ENCODE data around the gene EIF5.

The EIF5 gene

DNA sequence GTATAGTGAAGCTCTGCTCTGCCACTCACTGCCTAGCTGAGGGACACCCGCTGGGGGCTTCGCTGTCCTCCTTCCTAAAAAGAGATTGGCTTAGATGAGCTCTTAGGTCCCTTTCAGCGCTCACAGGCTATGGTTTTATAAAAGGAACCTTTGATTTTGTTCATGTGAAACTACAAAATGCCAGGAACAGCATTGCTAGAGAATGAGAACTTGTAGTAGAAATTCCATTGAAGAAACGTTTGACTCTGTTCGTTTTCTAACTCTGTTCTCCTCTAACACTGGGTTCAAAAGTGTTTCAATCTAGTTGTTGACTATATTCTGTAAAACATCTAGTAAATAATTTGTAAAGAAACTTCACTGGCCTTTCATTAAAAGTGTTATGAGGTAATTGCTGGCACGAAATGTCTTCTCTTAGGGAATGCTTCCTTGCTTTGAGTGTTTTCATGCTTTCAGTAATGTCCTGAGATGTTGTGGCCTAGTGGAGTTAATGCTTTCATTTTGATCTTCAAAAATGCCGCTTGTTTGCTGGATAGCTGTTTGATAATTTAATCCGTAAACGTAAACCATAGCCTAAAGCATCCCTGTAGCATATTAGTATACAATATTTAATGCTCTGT is 52.8 kb downstream of the EIF5 start:
- Histone ChIP-seq H3F3A (ENCODE audit: low read depth) (peaks cover 8% of the 10 kb centered on the region; the same call in 1 of the 2 replicates), H2AFZ (ENCODE audit: low read length) (no peak overlapping the region), H3K36me3 (ENCODE audit: insufficient read depth, low read length) (no peaks in the 10 kb centered on the region), H3K4me3 (ENCODE audit: low read length, poor library complexity, severe bottlenecking) (peak overlapping the region; percentile 95), H3K4me2 (ENCODE audit: low read depth, low read length, poor library complexity, severe bottlenecking) (peak overlapping the region; percentile 96), H3K9me2 (replicated peaks; ENCODE audit: low read depth, low read length) (no peaks in the 10 kb centered on the region), H3K9me3 (ENCODE audit: insufficient read depth, low read depth, low read length) (no peaks in the 10 kb centered on the region), H3K79me2 (ENCODE audit: insufficient read depth, low read length) (peaks cover 62% of the 10 kb centered on the region), H3K27me3 (ENCODE audit: insufficient read depth, low read length, poor library complexity, severe bottlenecking) (no peaks in the 10 kb centered on the region), H3K9ac (ENCODE audit: low read depth, low read length, poor library complexity, severe bottlenecking) (peak overlapping the region; percentile 86), H4K20me1 (ENCODE audit: insufficient read depth, low read length, poor library complexity, severe bottlenecking) (peaks cover 40% of the 10 kb centered on the region), H3K4me1 (ENCODE audit: insufficient read depth, low read length, poor library complexity, severe bottlenecking) (peaks cover 31% of the 10 kb centered on the region)
- TF ChIP-seq CTCF (conservative IDR thresholded peaks at IDR 0.05; ENCODE audit: low read length) = no peak
- no peak for TF ChIP-seq EZH2phosphoT487 (IDR thresholded peaks at IDR 0.05; ENCODE audit: borderline replicate concordance)

DNA sequence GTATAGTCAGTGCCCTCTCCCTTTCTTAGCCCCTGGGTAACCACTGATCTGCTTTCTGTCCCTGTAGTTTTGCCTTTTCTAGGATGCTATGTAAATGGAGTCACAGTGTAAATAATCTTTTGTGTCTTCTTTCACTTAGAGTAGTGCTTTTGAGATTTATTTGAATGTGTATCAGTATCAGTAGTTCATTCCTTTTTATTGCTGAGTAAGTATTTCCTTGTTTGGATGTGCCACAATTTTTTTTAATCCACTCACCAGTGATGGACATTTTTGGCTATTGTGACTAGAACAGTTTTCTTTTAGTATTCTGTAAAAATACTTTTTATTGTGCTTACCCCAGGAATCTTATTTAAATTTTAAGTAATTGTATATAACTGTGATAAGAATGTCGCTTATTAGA is 54.6 kb downstream of the EIF5 start:
- Histone ChIP-seq H3K9me3 (ENCODE audit: insufficient read depth, low read depth, low read length) (no peaks in the 10 kb centered on the region), H3K9me2 (replicated peaks; ENCODE audit: low read depth, low read length) (no peaks in the 10 kb centered on the region), H3F3A (ENCODE audit: low read depth) (peaks cover 8% of the 10 kb centered on the region; the same call in 1 of the 2 replicates), H3K79me2 (ENCODE audit: insufficient read depth, low read length) (peaks cover 81% of the 10 kb centered on the region), H3K27me3 (ENCODE audit: insufficient read depth, low read length, poor library complexity, severe bottlenecking) (no peaks in the 10 kb centered on the region), H3K36me3 (ENCODE audit: insufficient read depth, low read length) (no peaks in the 10 kb centered on the region), H3K9ac (ENCODE audit: low read depth, low read length, poor library complexity, severe bottlenecking) (peak overlapping the region; percentile 38), H3K4me2 (ENCODE audit: low read depth, low read length, poor library complexity, severe bottlenecking) (peak overlapping the region; percentile 96), H4K20me1 (ENCODE audit: insufficient read depth, low read length, poor library complexity, severe bottlenecking) (peaks cover 57% of the 10 kb centered on the region), H2AFZ (ENCODE audit: low read length) (no peak overlapping the region), H3K4me1 (ENCODE audit: insufficient read depth, low read length, poor library complexity, severe bottlenecking) (peaks cover 40% of the 10 kb centered on the region), H3K4me3 (ENCODE audit: low read length, poor library complexity, severe bottlenecking) (peak overlapping the region; percentile 95)
- TF ChIP-seq EZH2phosphoT487 (IDR thresholded peaks at IDR 0.05; ENCODE audit: borderline replicate concordance) (no peak), CTCF (conservative IDR thresholded peaks at IDR 0.05; ENCODE audit: low read length) (no peak)

GRCh38 chr14:103390605-103391004 is 56.6 kb downstream of the EIF5 start:
- peaks cover 53% of the 10 kb centered on the region for H3K4me1 ChIP-seq (ENCODE audit: insufficient read depth, low read length, poor library complexity, severe bottlenecking)
- H3K9me3 ChIP-seq (ENCODE audit: insufficient read depth, low read depth, low read length) = no peaks in the 10 kb centered on the region
- no peaks in the 10 kb centered on the region for H3K36me3 ChIP-seq (ENCODE audit: insufficient read depth, low read length)
- H4K20me1 ChIP-seq (ENCODE audit: insufficient read depth, low read length, poor library complexity, severe bottlenecking) = peaks cover 76% of the 10 kb centered on the region
- H3K9me2 ChIP-seq (replicated peaks; ENCODE audit: low read depth, low read length) = no peaks in the 10 kb centered on the region
- H3K4me3 ChIP-seq (ENCODE audit: low read length, poor library complexity, severe bottlenecking) = peak overlapping the region; percentile 20
- H3K27me3 ChIP-seq (ENCODE audit: insufficient read depth, low read length, poor library complexity, severe bottlenecking) = no peaks in the 10 kb centered on the region
- peak overlapping the region; percentile 73 for H3K4me2 ChIP-seq (ENCODE audit: low read depth, low read length, poor library complexity, severe bottlenecking)
- H3F3A ChIP-seq (ENCODE audit: low read depth) = 0 out of 2 replicates have a peak, but pooled peaks cover 5% of the 10 kb centered on the region
- no peak for TF ChIP-seq EZH2phosphoT487 (IDR thresholded peaks at IDR 0.05; ENCODE audit: borderline replicate concordance)
- no peak for TF ChIP-seq CTCF (conservative IDR thresholded peaks at IDR 0.05; ENCODE audit: low read length)
- H3K79me2 ChIP-seq (ENCODE audit: insufficient read depth, low read length) = peaks cover 97% of the 10 kb centered on the region
- H2AFZ ChIP-seq (ENCODE audit: low read length) = no peak overlapping the region
- no peak overlapping the region for H3K9ac ChIP-seq (ENCODE audit: low read depth, low read length, poor library complexity, severe bottlenecking)
